Measurements from ENCODE around the gene SPINK1.
"Not testable (repeated sequence)": the region's sequence is repeated elsewhere in the genome, so short reads cannot be mapped to it uniquely, and the experiment has no call there.

SPINK1 gene

GRCh38 chr5:147803161-147803560 lies 28.3 kb downstream of the SPINK1 start:
- DNase-seq: not testable (repeated sequence)

- DNase-seq: no peak
These were observed 30.0 kb downstream of the SPINK1 start for GRCh38 chr5:147801461-147801860.

- no peak for DNase-seq
These were observed 31.0 kb downstream of the SPINK1 start for GRCh38 chr5:147800491-147800890.

GRCh38 chr5:147796556-147797308 lies 34.7 kb downstream of the SPINK1 start:
- DNase-seq: no peak

- no peak for DNase-seq
These were observed 40.3 kb downstream of the SPINK1 start for GRCh38 chr5:147791181-147791580.

GRCh38 chr5:147789820-147790219 lies 41.7 kb downstream of the SPINK1 start:
- no peak for DNase-seq

GRCh38 chr5:147788023-147788422 lies 43.4 kb downstream of the SPINK1 start:
- DNase-seq: no peak

- DNase-seq: no peak
These were observed 45.3 kb downstream of the SPINK1 start for GRCh38 chr5:147786142-147786541.

- no peak for DNase-seq
These were observed 47.1 kb downstream of the SPINK1 start for GRCh38 chr5:147784146-147784987.

- peak; percentile 96 for DNase-seq
These were observed 49.1 kb downstream of the SPINK1 start, which contains the start of gene JAKMIP2 for GRCh38 chr5:147782110-147783028. Gene JAKMIP2 (minus strand): TSS chr5:147782728. CDS start chr5:147671806, 110,922 bp downstream.

GRCh38 chr5:147780924-147781573 lies 50.4 kb downstream of the SPINK1 start:
- DNase-seq: no peak

- no peak for DNase-seq
These were observed 51.8 kb downstream of the SPINK1 start for GRCh38 chr5:147779694-147780093.

GRCh38 chr5:147776989-147777388 lies 54.5 kb downstream of the SPINK1 start:
- no peak for DNase-seq
